ENCODE measurements around the gene FARP1. TPM values are rescaled to one million over a fixed set of nuclear protein-coding genes. Genes with fewer than 3 reads are reported as not detected.
A peak's percentile ranks its signal among the peaks of the same experiment; 100 is the strongest.

The FARP1 gene
- total and polyA plus RNA-seq, 2 of the 8 experiments (the other 6 are each of a cell fraction or from before 2014, with no cell fraction given) = 24.7 to 104 TPM

GRCh38 chr13:98504371-98504963, 361.6 kb downstream of the FARP1 start:
- Histone ChIP-seq H3K18ac (ENCODE audit: extremely low read depth, low read length) (no peak overlapping the region), H3K23me2 (ENCODE audit: low read depth, low read length) (no peaks in the 10 kb centered on the region), H2BK20ac (ENCODE audit: low read length) (no peak overlapping the region), H2BK120ac (replicated peaks; ENCODE audit: low read depth, low read length) (no peak overlapping the region), H3K4me2 (ENCODE audit: insufficient read depth in 1 of 2, low read depth in 2 of 2, low read length in 2 of 2) (no peak overlapping the region), H3K4me3 (ENCODE audit: extremely low read depth in 1 of 4, insufficient read depth in 2 of 4, low read depth in 3 of 4, low read length in 4 of 4) (no peak overlapping the region), H3K27ac (ENCODE audit: low read depth, low read length) (no peak overlapping the region), H4K91ac (replicated peaks; ENCODE audit: insufficient read length, low read length) (no peak overlapping the region), H4K5ac (ENCODE audit: insufficient read length, low read depth, low read length) (no peak overlapping the region), H3K4me1 (replicated peaks in 1 of 4; ENCODE audit: control insufficient read depth in 3 of 4, insufficient read depth in 4 of 4, low read length in 3 of 4) (peaks cover 6 to 22% (median 17%) of the 10 kb centered on the region in 4 experiments), H3K36me3 (ENCODE audit: control insufficient read depth in 2 of 4, insufficient read depth in 4 of 4, low read length in 3 of 4) (peaks cover 0 to 5% (median 0%) of the 10 kb centered on the region in 4 experiments; a peak in 1 of 8 replicates), H4K20me1 (replicated peaks in 1 of 2; ENCODE audit: control insufficient read depth in 1 of 2, insufficient read depth in 2 of 2, low read length in 2 of 2) (peaks cover 18 to 22% of the 10 kb centered on the region in 2 experiments), H3K23ac (ENCODE audit: insufficient read length) (no peak overlapping the region), H2BK5ac (ENCODE audit: low read depth, low read length) (peak overlapping the region; percentile 35; the same call in 1 of the 2 replicates), H3K9ac (replicated peaks in 1 of 4; ENCODE audit: extremely low read depth in 1 of 4, low read depth in 3 of 4, low read length in 3 of 4) (no peak overlapping the region), H2AK5ac (ENCODE audit: low read depth, low read length) (no peak overlapping the region), H2BK15ac (ENCODE audit: low read length) (no peak overlapping the region), H3K14ac (ENCODE audit: insufficient read length) (no peak overlapping the region), H3K79me1 (ENCODE audit: low read depth, low read length) (peaks cover 25% of the 10 kb centered on the region), H3K4ac (replicated peaks; ENCODE audit: insufficient read length, low read depth, low read length) (no peak overlapping the region), H3K27me3 (replicated peaks in 1 of 4; ENCODE audit: control insufficient read depth in 3 of 4, extremely low read depth in 1 of 4, insufficient read depth in 3 of 4, low read length in 3 of 4) (no peaks in the 10 kb centered on the region), H4K8ac (ENCODE audit: extremely low read depth, insufficient read depth, low read length) (no peak overlapping the region), H2BK12ac (ENCODE audit: low read depth, low read length) (no peak overlapping the region), H3K56ac (replicated peaks; ENCODE audit: insufficient read length, low read depth, low read length) (no peak overlapping the region), H3K9me3 (ENCODE audit: insufficient read depth in 2 of 2, low read depth in 1 of 2, low read length in 1 of 2) (no peaks in the 10 kb centered on the region), H2AFZ (ENCODE audit: low read length) (no peak overlapping the region), H3K79me2 (ENCODE audit: control insufficient read depth in 1 of 2, insufficient read depth in 2 of 2, low read length in 2 of 2) (peaks cover 12 to 88% of the 10 kb centered on the region in 2 experiments; a peak in 3 of 4 replicates)
- WGBS, 2 experiments (ENCODE audit: extremely low coverage in 1 of 2, insufficient coverage in 1 of 2, insufficient read length in 1 of 2, insufficient replicate concordance in 2 of 2, low coverage in 1 of 2, low lambda C conversion rate in 2 of 2, missing lambda C conversion rate in 1 of 2) = 90% methylated on average over 12 of the region's 12 CpGs; no CpG with 5 or more reads in 1 of the 2 experiments
- no peak for FAIRE-seq
- CTCF ChIA-PET (ENCODE audit: partially characterized antibody) = interaction anchor here (1.0 to 3.7 kb wide), 7 partner anchors 15 to 93 kb away, joined by 3 to 14 read pairs (median 4); no protein-coding TSS in a partner anchor
- no peak for DNase-seq (ENCODE audit: low read depth in 1 of 2, low spot score in 2 of 2)
- POLR2A ChIA-PET (ENCODE audit: partially characterized antibody) = no interaction called here
- no peak for TF ChIP-seq RNF2 (IDR thresholded peaks at IDR 0.05; ENCODE audit: borderline replicate concordance, low read depth, low read length, missing control alignments, poor library complexity, severe bottlenecking)
- no peak for TF ChIP-seq YY1 (IDR thresholded peaks at IDR 0.05; ENCODE audit: low read depth, low read length)
- TF ChIP-seq TCF12 (IDR thresholded peaks at IDR 0.05; ENCODE audit: low read depth, low read length) = no peak
- no peak for TF ChIP-seq KDM4A (IDR thresholded peaks at IDR 0.05; ENCODE audit: low read depth, low read length, severe bottlenecking)
- no peak for TF ChIP-seq RXRA (IDR thresholded peaks at IDR 0.05; ENCODE audit: insufficient read depth, low read depth, low read length)
- TF ChIP-seq SP1 (IDR thresholded peaks at IDR 0.05; ENCODE audit: low read depth, low read length) = no peak
- TF ChIP-seq HDAC6 (IDR thresholded peaks at IDR 0.05; ENCODE audit: low read depth, low read length) = no peak
- no peak for TF ChIP-seq CREB1 (IDR thresholded peaks at IDR 0.05)
- TF ChIP-seq TEAD4 (IDR thresholded peaks at IDR 0.05; ENCODE audit: low read depth, low read length) = no peak
- TF ChIP-seq SIRT6 (IDR thresholded peaks at IDR 0.05; ENCODE audit: low read length) = no peak
- TF ChIP-seq CBX5 (IDR thresholded peaks at IDR 0.05; ENCODE audit: low read depth, low read length) = no peak
- no peak for TF ChIP-seq JUN (IDR thresholded peaks at IDR 0.05; ENCODE audit: low read depth, low read length)
- no peak for TF ChIP-seq BCL11A (IDR thresholded peaks at IDR 0.05; ENCODE audit: low read depth in 2 of 2, low read length in 2 of 2)
- TF ChIP-seq GTF2F1 (IDR thresholded peaks at IDR 0.05; ENCODE audit: borderline replicate concordance, low read depth, low read length) = no peak

Measured in H1 (cell line).